SK-N-SH (cell line): ENCODE data around the gene CSTF3. TPM values are rescaled to one million over a fixed set of nuclear protein-coding genes. Genes with fewer than 3 reads are reported as not detected.

Experiments used
- CTCF ChIA-PET: fragments of 300-600, 350-600 bp; formaldehyde crosslinking; extraction: SDS; loops from one replicate; lab custom pipeline; 2021; lab: Yijun Ruan, JAX
- POLR2A ChIA-PET: fragments of 350-600 bp; sonication (Branson Sonifier 250); formaldehyde crosslinking; extraction: SDS; loops from one replicate; lab custom pipeline; 2020; ENCODE audit warnings: antibody characterized with exemption, inconsistent platforms; lab: Yijun Ruan, JAX
- DNase-seq: peaks from one replicate; pipeline ENCODE4 v3.0.0; 2012
- H2AFZ ChIP-seq: fragments of 200-600 bp; sonication (generic); 2 replicates; pipeline ENCODE4 v1.8.1; 2016; ENCODE audit warnings: antibody characterized with exemption, mild to moderate bottlenecking, low read depth
- H3F3A ChIP-seq: fragments of 200-600 bp; sonication (generic); replicated peaks from 2 replicates; pipeline ENCODE3; 2016; ENCODE audit warnings: antibody characterized with exemption, mild to moderate bottlenecking; ENCODE audit not compliant: insufficient read depth
- H3K27ac ChIP-seq, 2 experiments: fragments of 200-500 bp in 1 of 2; fragments of 200-600 bp in 1 of 2; sonication (Bioruptor generic) in 1 of 2; sonication (generic), shearing (Covaris generic) in 1 of 2; 2 replicates each; pipeline versions ENCODE4 v1.5.1 to v1.6.1; 2014 to 2016; ENCODE audit warnings: low read depth in 2 of 2, inconsistent platforms in 1 of 2, low read length in 1 of 2, mild to moderate bottlenecking in 1 of 2, mixed read lengths in 1 of 2
- H3K27me3 ChIP-seq: fragments of 200-600 bp; sonication (generic), shearing (Covaris generic); 2 replicates; pipeline ENCODE4 v1.6.1; 2016; ENCODE audit warnings: mixed run types; ENCODE audit not compliant: insufficient read depth
- H3K36me3 ChIP-seq, 2 experiments: fragments of 200-500 bp in 1 of 2; fragments of 200-600 bp in 1 of 2; sonication (Bioruptor generic) in 1 of 2; sonication (generic) in 1 of 2; replicated peaks in 1 of 2; 2 replicates each; pipeline versions ENCODE3 to v1.5.1; 2014 to 2016; ENCODE audit warnings: low read length in 1 of 2, mild to moderate bottlenecking in 1 of 2; ENCODE audit not compliant: insufficient read depth in 2 of 2, control insufficient read depth in 1 of 2
- H3K4me1 ChIP-seq, 2 experiments: fragments of 200-500 bp in 1 of 2; fragments of 200-600 bp in 1 of 2; sonication (Bioruptor generic) in 1 of 2; sonication (generic), shearing (Covaris generic) in 1 of 2; 2 replicates each; pipeline versions ENCODE4 v1.5.1 to v1.6.1; 2014 to 2016; ENCODE audit warnings: low read depth in 1 of 2, low read length in 1 of 2, mixed run types in 1 of 2; ENCODE audit not compliant: insufficient read depth in 2 of 2, control insufficient read depth in 1 of 2
- H3K4me2 ChIP-seq: fragments of 200-600 bp; sonication (generic), shearing (Covaris generic); 2 replicates; pipeline ENCODE4 v1.6.1; 2017; ENCODE audit warnings: mixed run types
- H3K4me3 ChIP-seq, 2 experiments: fragments of 200-500 bp in 1 of 2; fragments of 200-600 bp in 1 of 2; sonication (Bioruptor generic) in 1 of 2; sonication (generic), shearing (Covaris generic) in 1 of 2; 2 replicates each; pipeline versions ENCODE4 v1.5.1 to v1.8.1; 2014 to 2016; ENCODE audit warnings: low read depth in 2 of 2, inconsistent platforms in 1 of 2, low read length in 1 of 2, mild to moderate bottlenecking in 1 of 2, mixed read lengths in 1 of 2, moderate library complexity in 1 of 2
- H3K79me2 ChIP-seq: fragments of 200-600 bp; sonication (generic); 2 replicates; pipeline ENCODE4 v1.8.1; 2017; ENCODE audit warnings: mild to moderate bottlenecking; ENCODE audit not compliant: insufficient read depth
- H3K9ac ChIP-seq: fragments of 200-600 bp; sonication (generic); 2 replicates; pipeline ENCODE4 v1.6.1; 2017; ENCODE audit warnings: mixed run types
- H3K9me2 ChIP-seq: fragments of 200-600 bp; sonication (generic); 2 replicates; pipeline ENCODE4 v1.6.1; 2017; ENCODE audit warnings: mixed run types
- H3K9me3 ChIP-seq: fragments of 200-600 bp; sonication (generic); 2 replicates; pipeline ENCODE4 v1.6.1; 2017; ENCODE audit warnings: mixed run types, mild to moderate bottlenecking, moderate library complexity
- H4K20me1 ChIP-seq: fragments of 200-600 bp; sonication (generic); 2 replicates; pipeline ENCODE4 v1.6.1; 2017; ENCODE audit warnings: mild to moderate bottlenecking, mixed run types; ENCODE audit not compliant: insufficient read depth
- ELF1 ChIP-seq: IDR thresholded peaks from 2 replicates; pipeline ENCODE4 v1.4.0; 2012
- EP300 ChIP-seq, 2 experiments: IDR thresholded peaks; 2 replicates each; pipeline versions ENCODE4 v1.4.0 to v1.6.1; 2012; ENCODE audit warnings: borderline replicate concordance in 1 of 2, low read depth in 1 of 2, low read length in 1 of 2
- EZH2phosphoT487 ChIP-seq: fragments of 200-600 bp; sonication (generic); IDR thresholded peaks from 2 replicates; pipeline ENCODE4 v1.6.1; 2017; ENCODE audit warnings: low read depth, mixed run types, mild to moderate bottlenecking, antibody characterized with exemption, moderate library complexity, borderline replicate concordance
- FOSL2 ChIP-seq: IDR thresholded peaks from 2 replicates; pipeline ENCODE4 v1.4.0; 2012; ENCODE audit warnings: low read depth, mild to moderate bottlenecking, moderate library complexity, borderline replicate concordance
- GATA2 ChIP-seq: sonication (generic); formaldehyde crosslinking; IDR thresholded peaks from 2 replicates; pipeline ENCODE4 v1.5.0; 2020; ENCODE audit warnings: mild to moderate bottlenecking, missing genetic modification reagents
- JUND ChIP-seq: IDR thresholded peaks from 2 replicates; pipeline ENCODE4 v1.4.0; 2012
- MXI1 ChIP-seq: IDR thresholded peaks from 2 replicates; pipeline ENCODE4 v1.6.1; 2012; ENCODE audit warnings: mild to moderate bottlenecking, low read depth, low read length, improper control_type of control experiment
- NRF1 ChIP-seq: IDR thresholded peaks from 2 replicates; pipeline ENCODE4 v1.6.1; 2012; ENCODE audit warnings: low read depth, mild to moderate bottlenecking, low read length
- RAD21 ChIP-seq: IDR thresholded peaks from 2 replicates; pipeline ENCODE4 v1.6.1; 2012; ENCODE audit warnings: mild to moderate bottlenecking, low read length
- RFX5 ChIP-seq: IDR thresholded peaks from 2 replicates; pipeline ENCODE4 v1.6.1; 2012; ENCODE audit warnings: mild to moderate bottlenecking, improper control_type of control experiment, low read length
- SIN3A ChIP-seq: IDR thresholded peaks from 2 replicates; pipeline ENCODE4 v1.6.1; 2012; ENCODE audit warnings: low read depth, mild to moderate bottlenecking, low read length, moderate library complexity, borderline replicate concordance
- SMC3 ChIP-seq: IDR thresholded peaks from 2 replicates; pipeline ENCODE4 v1.6.1; 2012; ENCODE audit warnings: low read depth, low read length, improper control_type of control experiment
- TAF1 ChIP-seq: IDR thresholded peaks from 2 replicates; pipeline ENCODE4 v1.6.1; 2012; ENCODE audit warnings: low read depth, mild to moderate bottlenecking, low read length, moderate library complexity, borderline replicate concordance
- TCF12 ChIP-seq: IDR thresholded peaks from 2 replicates; pipeline ENCODE4 v1.4.0; 2012
- TEAD4 ChIP-seq: IDR thresholded peaks from 2 replicates; pipeline ENCODE4 v1.4.0; 2012; ENCODE audit warnings: mild to moderate bottlenecking, borderline replicate concordance; ENCODE audit not compliant: insufficient read depth
- WGBS: methylation state at CpG from one replicate; pipeline ENCODE4 v1.1.6; 2017; ENCODE audit warnings: low lambda C conversion rate; 5-methylcytosine and 5-hydroxymethylcytosine counted together
- polyA plus RNA-seq, 3 experiments: library from polyadenylated mRNA; depleted of rRNA; stranded (reverse); fragments of >200 nt; gene quantifications; 2 replicates each; pipeline ENCODE4 v1.2.3, GENCODE V29; 2012
- TF ChIP-seq, protein P1 (sequence below): fragments of 200-600 bp; sonication (generic); IDR thresholded peaks from 2 replicates; pipeline ENCODE4 v1.6.1; 2017; ENCODE audit warnings: antibody characterized with exemption, mild to moderate bottlenecking, moderate library complexity
- TF ChIP-seq, protein P2 (sequence below): IDR thresholded peaks from 2 replicates; pipeline ENCODE4 v1.4.0; 2012; ENCODE audit warnings: low read depth
- TF ChIP-seq, protein P3 (sequence below): IDR thresholded peaks from 2 replicates; pipeline ENCODE4 v1.4.0; 2012; ENCODE audit warnings: low read depth, borderline replicate concordance
- TF ChIP-seq, protein P4 (sequence below): IDR thresholded peaks from 2 replicates; pipeline ENCODE4 v1.4.0; 2012; ENCODE audit warnings: low read depth, borderline replicate concordance
- TF ChIP-seq, protein P5 (sequence below): IDR thresholded peaks from 2 replicates; pipeline ENCODE4; 2012
- TF ChIP-seq, protein P6 (sequence below): fragments of 150-350 bp; IDR thresholded peaks from 2 replicates; pipeline ENCODE4 v1.6.1; 2016; ENCODE audit warnings: mild to moderate bottlenecking, low read depth, low read length

The CSTF3 gene
- polyA plus RNA-seq, 1 of the 3 experiments (the other 2 are of a cell fraction) = 26.3 TPM

DNA sequence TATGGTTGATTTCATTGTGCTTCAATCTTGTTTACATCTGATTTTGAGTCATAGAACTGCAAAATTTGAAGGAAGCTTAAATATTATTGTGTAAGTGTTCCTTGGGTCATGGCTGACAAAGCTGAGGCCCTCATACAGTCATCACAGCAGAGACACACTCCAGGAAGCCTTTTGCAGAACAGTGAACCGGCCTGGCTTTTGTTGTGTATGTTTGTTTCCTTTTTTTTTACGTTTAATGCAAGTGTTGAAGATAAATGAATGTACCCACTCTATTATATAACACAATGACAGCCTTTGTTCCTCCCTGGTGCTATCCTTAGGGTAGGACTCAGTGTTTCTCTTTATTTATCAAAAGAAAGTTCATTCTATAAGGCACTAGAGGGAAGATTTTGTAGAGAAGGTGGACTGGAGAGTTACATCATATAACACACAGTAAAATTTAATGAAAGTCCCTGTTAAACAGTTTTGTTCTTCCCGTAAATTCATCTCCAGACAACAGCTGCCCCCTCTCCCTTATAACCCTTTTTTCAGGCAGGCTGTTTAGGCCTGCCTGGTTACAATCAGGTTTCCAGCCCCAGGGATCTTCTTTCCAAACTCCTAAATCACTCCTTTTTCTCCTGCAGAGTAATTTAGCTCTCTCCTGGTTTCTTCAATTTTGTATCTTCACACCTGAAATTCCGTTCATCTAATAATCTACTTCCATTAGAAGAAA lies 34.3 kb upstream of the CSTF3 start:
- Histone ChIP-seq H3K79me2 (no peaks in the 10 kb centered on the region), H3K36me3 (no peaks in the 10 kb centered on the region), H3K4me3 (no peak overlapping the region), H2AFZ (no peak overlapping the region), H3K9me3 (no peaks in the 10 kb centered on the region), H3F3A (no peaks in the 10 kb centered on the region), H3K9me2 (no peaks in the 10 kb centered on the region), H3K9ac (no peak overlapping the region), H3K27me3 (no peaks in the 10 kb centered on the region), H3K4me1 (no peaks in the 10 kb centered on the region), H3K27ac (no peak overlapping the region), H3K4me2 (no peak overlapping the region), H4K20me1 (no peaks in the 10 kb centered on the region)
- TF ChIP-seq TCF12 = no peak
- ChIA-PET CTCF (interaction anchor here (0.7 to 1.2 kb wide), 2 partner anchors 31 to 457 kb away, joined by 3 to 4 read pairs; no protein-coding TSS in a partner anchor), POLR2A (no interaction called here)
- DNase-seq = no peak
- WGBS = 85% methylated on average over 4 of the region's 4 CpGs

DNA sequence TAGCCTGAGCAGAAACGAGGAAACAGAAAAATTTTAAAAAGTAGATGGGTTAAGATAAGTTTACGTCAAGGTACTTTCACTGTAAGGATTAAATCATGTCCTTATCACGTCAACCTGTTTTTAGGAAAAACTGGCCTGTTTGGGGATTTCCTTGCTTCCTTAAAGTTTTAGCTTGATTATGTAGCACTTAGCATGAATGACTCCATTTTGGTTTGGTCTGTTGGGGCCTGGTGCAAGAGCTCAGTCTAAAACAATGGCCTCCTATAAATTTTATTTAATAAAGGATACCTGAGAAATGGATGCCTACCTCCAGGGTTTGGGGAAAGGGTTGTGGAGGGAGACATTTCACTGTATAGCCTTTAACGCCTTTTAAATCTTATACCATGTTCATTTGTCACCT lies 33.2 kb upstream of the CSTF3 start:
- 85% methylated on average over 4 of the region's 4 CpGs for WGBS
- POLR2A ChIA-PET = no interaction called here
- no peak for TF ChIP-seq JUND
- no peak for TF ChIP-seq ELF1
- TF ChIP-seq, protein P1, sequence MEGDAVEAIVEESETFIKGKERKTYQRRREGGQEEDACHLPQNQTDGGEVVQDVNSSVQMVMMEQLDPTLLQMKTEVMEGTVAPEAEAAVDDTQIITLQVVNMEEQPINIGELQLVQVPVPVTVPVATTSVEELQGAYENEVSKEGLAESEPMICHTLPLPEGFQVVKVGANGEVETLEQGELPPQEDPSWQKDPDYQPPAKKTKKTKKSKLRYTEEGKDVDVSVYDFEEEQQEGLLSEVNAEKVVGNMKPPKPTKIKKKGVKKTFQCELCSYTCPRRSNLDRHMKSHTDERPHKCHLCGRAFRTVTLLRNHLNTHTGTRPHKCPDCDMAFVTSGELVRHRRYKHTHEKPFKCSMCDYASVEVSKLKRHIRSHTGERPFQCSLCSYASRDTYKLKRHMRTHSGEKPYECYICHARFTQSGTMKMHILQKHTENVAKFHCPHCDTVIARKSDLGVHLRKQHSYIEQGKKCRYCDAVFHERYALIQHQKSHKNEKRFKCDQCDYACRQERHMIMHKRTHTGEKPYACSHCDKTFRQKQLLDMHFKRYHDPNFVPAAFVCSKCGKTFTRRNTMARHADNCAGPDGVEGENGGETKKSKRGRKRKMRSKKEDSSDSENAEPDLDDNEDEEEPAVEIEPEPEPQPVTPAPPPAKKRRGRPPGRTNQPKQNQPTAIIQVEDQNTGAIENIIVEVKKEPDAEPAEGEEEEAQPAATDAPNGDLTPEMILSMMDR = no peak
- no peak for TF ChIP-seq RAD21
- TF ChIP-seq, protein P2, sequence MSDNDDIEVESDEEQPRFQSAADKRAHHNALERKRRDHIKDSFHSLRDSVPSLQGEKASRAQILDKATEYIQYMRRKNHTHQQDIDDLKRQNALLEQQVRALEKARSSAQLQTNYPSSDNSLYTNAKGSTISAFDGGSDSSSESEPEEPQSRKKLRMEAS = no peak
- TF ChIP-seq MXI1 = no peak
- no peak for TF ChIP-seq SMC3
- no peak for TF ChIP-seq TEAD4
- TF ChIP-seq, protein P3, sequence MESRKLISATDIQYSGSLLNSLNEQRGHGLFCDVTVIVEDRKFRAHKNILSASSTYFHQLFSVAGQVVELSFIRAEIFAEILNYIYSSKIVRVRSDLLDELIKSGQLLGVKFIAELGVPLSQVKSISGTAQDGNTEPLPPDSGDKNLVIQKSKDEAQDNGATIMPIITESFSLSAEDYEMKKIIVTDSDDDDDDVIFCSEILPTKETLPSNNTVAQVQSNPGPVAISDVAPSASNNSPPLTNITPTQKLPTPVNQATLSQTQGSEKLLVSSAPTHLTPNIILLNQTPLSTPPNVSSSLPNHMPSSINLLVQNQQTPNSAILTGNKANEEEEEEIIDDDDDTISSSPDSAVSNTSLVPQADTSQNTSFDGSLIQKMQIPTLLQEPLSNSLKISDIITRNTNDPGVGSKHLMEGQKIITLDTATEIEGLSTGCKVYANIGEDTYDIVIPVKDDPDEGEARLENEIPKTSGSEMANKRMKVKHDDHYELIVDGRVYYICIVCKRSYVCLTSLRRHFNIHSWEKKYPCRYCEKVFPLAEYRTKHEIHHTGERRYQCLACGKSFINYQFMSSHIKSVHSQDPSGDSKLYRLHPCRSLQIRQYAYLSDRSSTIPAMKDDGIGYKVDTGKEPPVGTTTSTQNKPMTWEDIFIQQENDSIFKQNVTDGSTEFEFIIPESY = no peak
- no peak for TF ChIP-seq TAF1
- TF ChIP-seq GATA2 = no peak
- no peak for TF ChIP-seq EZH2phosphoT487
- TF ChIP-seq, protein P4, sequence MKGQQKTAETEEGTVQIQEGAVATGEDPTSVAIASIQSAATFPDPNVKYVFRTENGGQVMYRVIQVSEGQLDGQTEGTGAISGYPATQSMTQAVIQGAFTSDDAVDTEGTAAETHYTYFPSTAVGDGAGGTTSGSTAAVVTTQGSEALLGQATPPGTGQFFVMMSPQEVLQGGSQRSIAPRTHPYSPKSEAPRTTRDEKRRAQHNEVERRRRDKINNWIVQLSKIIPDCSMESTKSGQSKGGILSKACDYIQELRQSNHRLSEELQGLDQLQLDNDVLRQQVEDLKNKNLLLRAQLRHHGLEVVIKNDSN = no peak
- TF ChIP-seq, protein P5, sequence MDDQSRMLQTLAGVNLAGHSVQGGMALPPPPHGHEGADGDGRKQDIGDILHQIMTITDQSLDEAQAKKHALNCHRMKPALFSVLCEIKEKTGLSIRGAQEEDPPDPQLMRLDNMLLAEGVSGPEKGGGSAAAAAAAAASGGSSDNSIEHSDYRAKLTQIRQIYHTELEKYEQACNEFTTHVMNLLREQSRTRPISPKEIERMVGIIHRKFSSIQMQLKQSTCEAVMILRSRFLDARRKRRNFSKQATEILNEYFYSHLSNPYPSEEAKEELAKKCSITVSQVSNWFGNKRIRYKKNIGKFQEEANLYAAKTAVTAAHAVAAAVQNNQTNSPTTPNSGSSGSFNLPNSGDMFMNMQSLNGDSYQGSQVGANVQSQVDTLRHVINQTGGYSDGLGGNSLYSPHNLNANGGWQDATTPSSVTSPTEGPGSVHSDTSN = no peak
- TF ChIP-seq, protein P6, sequence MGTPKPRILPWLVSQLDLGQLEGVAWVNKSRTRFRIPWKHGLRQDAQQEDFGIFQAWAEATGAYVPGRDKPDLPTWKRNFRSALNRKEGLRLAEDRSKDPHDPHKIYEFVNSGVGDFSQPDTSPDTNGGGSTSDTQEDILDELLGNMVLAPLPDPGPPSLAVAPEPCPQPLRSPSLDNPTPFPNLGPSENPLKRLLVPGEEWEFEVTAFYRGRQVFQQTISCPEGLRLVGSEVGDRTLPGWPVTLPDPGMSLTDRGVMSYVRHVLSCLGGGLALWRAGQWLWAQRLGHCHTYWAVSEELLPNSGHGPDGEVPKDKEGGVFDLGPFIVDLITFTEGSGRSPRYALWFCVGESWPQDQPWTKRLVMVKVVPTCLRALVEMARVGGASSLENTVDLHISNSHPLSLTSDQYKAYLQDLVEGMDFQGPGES = no peak
- no peak for TF ChIP-seq SIN3A
- TF ChIP-seq NRF1 = no peak
- TF ChIP-seq EP300 (IDR thresholded peaks at IDR 0.05; ENCODE audit: borderline replicate concordance in 1 of 2, low read depth in 1 of 2, low read length in 1 of 2) = no peak
- no peak for TF ChIP-seq RFX5
- no peak for TF ChIP-seq FOSL2

More for the DNA sequence above, 33.2 kb upstream of the CSTF3 start:
- no peak overlapping the region for H3K4me3 ChIP-seq
- H2AFZ ChIP-seq = no peak overlapping the region
- H3K9ac ChIP-seq = no peak overlapping the region
- CTCF ChIA-PET = no interaction called here
- DNase-seq = no peak
- H3K27ac ChIP-seq = no peak overlapping the region
- no peaks in the 10 kb centered on the region for H3F3A ChIP-seq
- H3K4me1 ChIP-seq = no peaks in the 10 kb centered on the region
- H4K20me1 ChIP-seq = no peaks in the 10 kb centered on the region
- no peaks in the 10 kb centered on the region for H3K79me2 ChIP-seq
- H3K27me3 ChIP-seq = no peaks in the 10 kb centered on the region
- H3K9me3 ChIP-seq = no peaks in the 10 kb centered on the region
- no peaks in the 10 kb centered on the region for H3K9me2 ChIP-seq
- no peak overlapping the region for H3K4me2 ChIP-seq
- no peaks in the 10 kb centered on the region for H3K36me3 ChIP-seq
